ENCODE data around the gene COL27A1.

DNA sequence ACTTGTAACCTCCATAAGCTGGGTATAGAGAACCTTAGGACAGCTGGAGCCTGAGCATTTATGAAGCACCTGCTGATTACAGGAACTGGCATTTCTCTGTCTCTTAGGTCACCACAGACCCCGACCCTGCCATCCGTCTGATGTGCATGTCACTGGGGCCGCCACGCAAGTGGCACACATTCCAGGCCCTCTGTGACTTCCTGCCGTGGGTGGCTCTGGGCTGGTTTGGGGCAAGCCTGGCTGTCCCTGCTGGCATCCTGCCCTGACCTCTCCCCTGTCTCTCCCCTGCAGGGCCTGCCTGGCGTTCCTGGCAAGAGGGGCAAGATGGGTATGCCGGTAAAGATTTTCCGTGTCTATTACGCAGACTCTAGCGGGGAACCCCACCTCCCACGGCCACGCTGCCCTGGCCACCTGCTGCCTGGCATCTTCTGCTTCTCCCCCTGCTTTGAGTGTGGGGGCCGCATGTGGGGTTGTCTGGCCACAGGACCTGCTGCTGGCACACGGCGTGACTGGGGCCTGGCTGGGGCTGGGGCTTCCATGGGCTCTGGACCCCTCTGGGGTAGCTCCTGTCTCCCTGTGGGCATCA, 55.4 kb downstream of the COL27A1 start:
- TF ChIP-seq CEBPB (IDR thresholded peaks at IDR 0.05; ENCODE audit: low read depth) (no peak), REST (IDR thresholded peaks at IDR 0.05; ENCODE audit: low read depth) (no peak), EZH2 (IDR thresholded peaks at IDR 0.05) (no peak), CTCF (IDR thresholded peaks at IDR 0.05 in 2 of 3, conservative IDR thresholded peaks at IDR 0.05 in 1 of 3; ENCODE audit: borderline replicate concordance in 1 of 3, insufficient read depth in 1 of 3, low read depth in 2 of 3, low read length in 2 of 3) (no peak), RAD21 (IDR thresholded peaks at IDR 0.05; ENCODE audit: low read depth) (no peak), POLR2A (IDR thresholded peaks at IDR 0.05; ENCODE audit: borderline replicate concordance, extremely low read depth, insufficient read depth, insufficient read length) (no peak), EZH2phosphoT487 (IDR thresholded peaks at IDR 0.05; ENCODE audit: borderline replicate concordance) (no peak), EGR1 (IDR thresholded peaks at IDR 0.05; ENCODE audit: low read depth) (no peak), SIN3A (IDR thresholded peaks at IDR 0.05; ENCODE audit: low read depth) (no peak), TCF7L2 (IDR thresholded peaks at IDR 0.05; ENCODE audit: borderline replicate concordance, extremely low read depth, insufficient read depth, insufficient read length) (no peak), ZNF274 (IDR thresholded peaks at IDR 0.05; ENCODE audit: low read depth, low read length) (no peak)
- TF ChIP-seq, protein P1, sequence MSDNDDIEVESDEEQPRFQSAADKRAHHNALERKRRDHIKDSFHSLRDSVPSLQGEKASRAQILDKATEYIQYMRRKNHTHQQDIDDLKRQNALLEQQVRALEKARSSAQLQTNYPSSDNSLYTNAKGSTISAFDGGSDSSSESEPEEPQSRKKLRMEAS (IDR thresholded peaks at IDR 0.05): no peak

Data from HCT116 (cell line).